NCI-H1417 treated with DMSO at 0.1 percent for 48 hours (cell line): ENCODE data around the gene SH3RF1.
"Not testable (repeated sequence)": the region's sequence is repeated elsewhere in the genome, so short reads cannot be mapped to it uniquely, and the experiment has no call there.

Source experiments
- DNase-seq: peaks from one replicate; lab custom pipeline; 2025; lab: John Stamatoyannopoulos, UW

Gene SH3RF1

GRCh38 chr4:169270810-169271691, at the start of gene SH3RF1:
SH3RF1 (minus strand) TSS chr4:169270956; CDS start chr4:169269212, 1,744 bp downstream.
- peak; percentile 20 for DNase-seq

GRCh38 chr4:169315530-169316343, 45.0 kb upstream of the SH3RF1 start:
- no peak for DNase-seq

- DNase-seq, result peak; percentile 12
Measured at GRCh38 chr4:169314906-169315305, 44.1 kb upstream of the SH3RF1 start.

GRCh38 chr4:169313732-169314131, 43.0 kb upstream of the SH3RF1 start:
- DNase-seq, result no peak

GRCh38 chr4:169312690-169313422, 42.1 kb upstream of the SH3RF1 start:
- DNase-seq, result no peak

- DNase-seq, result no peak
Measured at GRCh38 chr4:169311643-169312365, 41.0 kb upstream of the SH3RF1 start.

- DNase-seq, result no peak
Measured at GRCh38 chr4:169309326-169309967, 38.7 kb upstream of the SH3RF1 start.

GRCh38 chr4:169307576-169307975, 36.8 kb upstream of the SH3RF1 start:
- DNase-seq, result no peak

GRCh38 chr4:169305651-169306050, 34.9 kb upstream of the SH3RF1 start:
- no peak for DNase-seq

- DNase-seq, result no peak
Measured at GRCh38 chr4:169305173-169305572, 34.4 kb upstream of the SH3RF1 start.

- DNase-seq, result no peak
Measured at GRCh38 chr4:169295822-169296221, 25.1 kb upstream of the SH3RF1 start.

- no peak for DNase-seq
Measured at GRCh38 chr4:169293343-169294176, 22.8 kb upstream of the SH3RF1 start.

GRCh38 chr4:169287983-169288382, 17.2 kb upstream of the SH3RF1 start:
- DNase-seq, result not testable (repeated sequence)

- no peak for DNase-seq
Measured at GRCh38 chr4:169286562-169287301, 16.0 kb upstream of the SH3RF1 start.

- no peak for DNase-seq
Measured at GRCh38 chr4:169283114-169283509, 12.4 kb upstream of the SH3RF1 start.

- DNase-seq, result no peak
Measured at GRCh38 chr4:169282429-169283113, 11.8 kb upstream of the SH3RF1 start.

- no peak for DNase-seq
Measured at GRCh38 chr4:169279108-169279507, 8.4 kb upstream of the SH3RF1 start.

- no peak for DNase-seq
Measured at GRCh38 chr4:169278624-169279023, 7.9 kb upstream of the SH3RF1 start.

GRCh38 chr4:169277838-169278237, 7.1 kb upstream of the SH3RF1 start:
- not testable (repeated sequence) for DNase-seq
